ENCODE results near the gene KLHL12. TPM values are rescaled to one million over a fixed set of nuclear protein-coding genes. Genes with fewer than 3 reads are reported as not detected.

KLHL12 gene
- total and polyA plus RNA-seq, 7 donors: 7.4 to 27.4 (median 16.5) TPM

DNA sequence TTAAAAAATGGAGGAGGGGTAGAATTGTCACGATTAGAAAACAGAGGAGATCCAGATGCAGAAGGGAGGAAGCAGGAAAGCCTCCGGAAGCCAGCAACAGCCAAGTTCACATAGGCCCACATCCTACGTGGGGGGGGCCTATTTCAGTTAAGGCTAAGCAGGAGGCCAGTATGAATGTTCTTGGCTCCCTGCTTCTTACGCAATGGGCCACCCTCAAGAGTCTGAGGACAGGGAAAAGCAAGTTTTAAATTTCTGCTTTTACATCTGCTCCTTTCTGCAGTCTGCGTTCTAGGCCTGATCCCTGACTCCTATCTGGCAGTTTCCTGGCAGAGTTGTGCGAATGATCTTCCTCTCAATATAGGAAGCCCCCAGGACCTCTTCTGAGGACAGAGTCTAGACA is 68.7 kb downstream of the KLHL12 start:
- peak overlapping the region; percentile 39 for H3K27ac ChIP-seq
- ATAC-seq (peak in 1 of 4 donors; percentile 37), DNase-seq (peak; percentile 70 to 82)
- H3K4me1 ChIP-seq: peaks cover 2% of the 10 kb centered on the region
- WGBS, 3 donors: 60 to 62% (median 61%) methylated on average over 6 of the region's 6 CpGs
- no peak overlapping the region for H3K4me3 ChIP-seq
- intact Hi-C loops (cut with DNase I): no loop called here
- H3K27me3 ChIP-seq (ENCODE audit: insufficient read depth in 3 of 3, low read length in 2 of 3): no peaks in the 10 kb centered on the region
- no peaks in the 10 kb centered on the region for H3K9me3 ChIP-seq
- TF ChIP-seq, protein P1, sequence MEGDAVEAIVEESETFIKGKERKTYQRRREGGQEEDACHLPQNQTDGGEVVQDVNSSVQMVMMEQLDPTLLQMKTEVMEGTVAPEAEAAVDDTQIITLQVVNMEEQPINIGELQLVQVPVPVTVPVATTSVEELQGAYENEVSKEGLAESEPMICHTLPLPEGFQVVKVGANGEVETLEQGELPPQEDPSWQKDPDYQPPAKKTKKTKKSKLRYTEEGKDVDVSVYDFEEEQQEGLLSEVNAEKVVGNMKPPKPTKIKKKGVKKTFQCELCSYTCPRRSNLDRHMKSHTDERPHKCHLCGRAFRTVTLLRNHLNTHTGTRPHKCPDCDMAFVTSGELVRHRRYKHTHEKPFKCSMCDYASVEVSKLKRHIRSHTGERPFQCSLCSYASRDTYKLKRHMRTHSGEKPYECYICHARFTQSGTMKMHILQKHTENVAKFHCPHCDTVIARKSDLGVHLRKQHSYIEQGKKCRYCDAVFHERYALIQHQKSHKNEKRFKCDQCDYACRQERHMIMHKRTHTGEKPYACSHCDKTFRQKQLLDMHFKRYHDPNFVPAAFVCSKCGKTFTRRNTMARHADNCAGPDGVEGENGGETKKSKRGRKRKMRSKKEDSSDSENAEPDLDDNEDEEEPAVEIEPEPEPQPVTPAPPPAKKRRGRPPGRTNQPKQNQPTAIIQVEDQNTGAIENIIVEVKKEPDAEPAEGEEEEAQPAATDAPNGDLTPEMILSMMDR (IDR thresholded peaks at IDR 0.05): no peak
- no peaks in the 10 kb centered on the region for H3K36me3 ChIP-seq (ENCODE audit: insufficient read depth in 1 of 2, low read depth in 1 of 2)

DNA sequence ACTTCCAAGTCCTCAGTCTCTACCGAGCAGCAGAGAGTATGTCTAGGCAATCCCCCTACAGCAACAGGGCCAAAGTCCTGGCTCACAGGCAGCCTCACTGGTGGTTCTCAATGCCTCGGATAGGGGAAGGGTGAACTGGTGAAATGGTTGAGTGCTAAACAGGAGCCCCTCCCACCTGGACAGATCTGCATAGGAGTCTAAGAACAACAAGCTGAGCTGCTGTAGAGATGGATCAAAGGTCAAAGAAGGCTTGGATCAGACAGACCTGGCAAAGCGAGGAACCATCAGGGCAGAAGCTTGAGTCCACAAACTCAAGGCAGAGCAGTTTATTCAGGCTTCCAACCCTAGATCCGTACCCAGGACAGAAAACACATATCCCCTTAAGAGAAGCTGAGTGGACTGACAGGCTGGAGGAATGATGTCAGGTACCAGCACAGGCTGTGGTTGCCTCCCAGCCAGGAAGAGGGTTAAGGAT is 69.9 kb downstream of the KLHL12 start:
- no peaks in the 10 kb centered on the region for H3K36me3 ChIP-seq (ENCODE audit: insufficient read depth in 1 of 2, low read depth in 1 of 2)
- H3K27me3 ChIP-seq (ENCODE audit: insufficient read depth in 3 of 3, low read length in 2 of 3): no peaks in the 10 kb centered on the region
- no peak overlapping the region for H3K4me3 ChIP-seq
- peaks cover 2% of the 10 kb centered on the region for H3K4me1 ChIP-seq
- WGBS, 3 donors: 62 to 69% (median 62%) methylated on average over 4 of the region's 4 CpGs
- no peak overlapping the region for H3K27ac ChIP-seq
- DNase-seq (no peak), ATAC-seq (no peak)
- TF ChIP-seq, protein P1 (IDR thresholded peaks at IDR 0.05): no peak
- intact Hi-C loops (cut with DNase I): no loop called here
- no peaks in the 10 kb centered on the region for H3K9me3 ChIP-seq

DNA sequence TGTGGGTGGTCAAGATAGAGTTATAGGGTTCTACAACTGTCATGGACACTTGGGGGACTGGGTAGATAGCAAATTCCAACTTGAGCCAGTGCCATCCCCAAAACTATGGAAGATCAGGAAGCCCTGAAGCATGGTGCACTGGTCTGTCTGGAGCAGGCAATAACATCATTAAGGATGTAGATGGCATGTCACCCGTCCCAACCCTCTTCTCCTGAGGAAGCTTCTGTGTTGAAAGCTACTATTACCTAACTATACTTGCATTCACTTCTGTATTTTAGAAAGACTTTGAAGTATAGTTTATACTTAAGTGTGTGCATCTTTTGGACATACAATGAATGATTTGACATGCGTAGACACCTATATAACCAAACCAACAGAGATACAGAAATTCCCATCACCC is 71.0 kb downstream of the KLHL12 start:
- ATAC-seq (no peak), DNase-seq (no peak)
- intact Hi-C loops (cut with DNase I): no loop called here
- Histone ChIP-seq H3K27me3 (ENCODE audit: insufficient read depth in 3 of 3, low read length in 2 of 3) (no peaks in the 10 kb centered on the region), H3K4me3 (no peak overlapping the region), H3K4me1 (peaks cover 2% of the 10 kb centered on the region), H3K9me3 (no peaks in the 10 kb centered on the region), H3K27ac (no peak overlapping the region), H3K36me3 (ENCODE audit: insufficient read depth in 1 of 2, low read depth in 1 of 2) (no peaks in the 10 kb centered on the region)
- 91 to 92% (median 92%) methylated on average over 2 of the region's 2 CpGs for WGBS, 3 donors
- TF ChIP-seq, protein P1 (IDR thresholded peaks at IDR 0.05): no peak

DNA sequence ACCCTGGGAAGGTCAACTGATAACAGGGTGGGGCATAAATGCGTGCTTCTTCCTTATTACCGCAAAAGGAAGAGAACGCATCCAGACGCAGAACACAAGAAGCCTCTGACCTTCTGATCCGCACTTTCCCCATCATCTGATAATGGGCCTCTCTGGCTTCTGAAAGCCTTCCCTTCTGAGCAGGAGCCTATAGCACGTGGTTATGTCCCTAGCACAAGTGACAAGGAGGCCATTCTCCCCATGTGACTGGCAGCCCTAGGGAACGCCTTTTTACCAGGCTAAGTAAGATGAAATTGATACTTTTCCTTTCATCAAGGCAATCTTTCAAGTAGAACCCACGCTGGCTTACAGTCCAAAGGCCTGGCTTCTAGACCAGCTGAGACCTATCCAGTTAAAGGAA is 72.2 kb downstream of the KLHL12 start:
- TF ChIP-seq, protein P1 (IDR thresholded peaks at IDR 0.05): no peak
- 86 to 90% (median 88%) methylated on average over 8 of the region's 8 CpGs for WGBS, 3 donors
- no peaks in the 10 kb centered on the region for H3K27me3 ChIP-seq (ENCODE audit: insufficient read depth in 3 of 3, low read length in 2 of 3)
- H3K9me3 ChIP-seq: no peaks in the 10 kb centered on the region
- H3K4me3 ChIP-seq: no peak overlapping the region
- intact Hi-C loops (cut with DNase I): no loop called here
- peaks cover 2% of the 10 kb centered on the region for H3K4me1 ChIP-seq
- ATAC-seq: no peak
- H3K36me3 ChIP-seq (ENCODE audit: insufficient read depth in 1 of 2, low read depth in 1 of 2): no peaks in the 10 kb centered on the region
- no peak for DNase-seq
- no peak overlapping the region for H3K27ac ChIP-seq
